NT2/D1 (cell line): Measurements from ENCODE around the gene HOATZ.

Source experiments
- SUZ12 ChIP-seq: IDR thresholded peaks from 2 replicates; pipeline ENCODE4 v1.6.1; 2011; ENCODE audit not compliant: insufficient read length, insufficient read depth; ENCODE audit errors: extremely low read depth
- YY1 ChIP-seq: IDR thresholded peaks from 2 replicates; pipeline ENCODE4 v1.6.1; 2011; ENCODE audit not compliant: insufficient read length, insufficient read depth

DNA sequence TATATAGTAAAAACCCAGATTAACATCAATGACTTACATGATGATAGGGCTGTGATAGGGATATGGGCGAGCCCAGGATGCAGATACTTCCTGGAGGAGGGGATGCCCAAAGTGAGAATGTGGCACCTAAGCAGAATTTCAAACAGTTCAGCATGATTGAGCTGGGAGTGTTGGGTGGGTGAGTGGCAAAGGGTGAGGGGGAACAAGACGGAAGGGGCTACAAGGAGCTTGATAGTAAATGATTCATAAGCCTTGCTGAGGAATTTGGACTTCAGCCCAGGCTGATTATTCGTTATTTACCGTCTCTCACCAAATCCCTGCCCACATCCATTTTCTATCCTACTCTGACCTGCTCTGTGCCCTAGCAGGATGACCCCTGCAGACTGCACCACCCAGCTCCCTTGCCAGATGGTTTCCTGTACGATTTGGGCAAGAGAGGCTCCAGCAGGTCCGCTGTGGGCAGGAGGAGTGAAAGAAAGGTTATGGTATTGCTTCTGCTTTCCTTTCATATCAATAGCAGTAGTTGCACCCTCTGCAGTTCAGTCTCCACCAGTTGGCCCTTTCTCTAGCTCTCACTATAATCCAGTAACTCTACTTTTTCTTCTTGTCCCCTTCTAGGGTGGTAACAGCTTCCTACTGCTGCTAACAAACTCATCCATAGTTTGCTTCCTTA, 57.4 kb downstream of the HOATZ start:
- TF ChIP-seq YY1 (no peak), SUZ12 (no peak)
